ENCODE measurements around the gene MDC1. TPM values are rescaled to one million over a fixed set of nuclear protein-coding genes. Genes with fewer than 3 reads are reported as not detected.

Gene MDC1
- total RNA-seq, 2 experiments from 2014 or later: 50.5 to 56.8 TPM

GRCh38 chr6:30688569-30688968 lies 28.5 kb downstream of the MDC1 start:
- peak overlapping the region; percentile 99 for H3K4me3 ChIP-seq (ENCODE audit: low read length)
- H3K27ac ChIP-seq (ENCODE audit: low read depth in 1 of 2, low read length in 2 of 2): peak overlapping the region in 1 of 2 donors; percentile 98
- Mint-ChIP-seq H3K4me1 (ENCODE audit: low read depth) (peaks cover 48% of the 10 kb centered on the region), H3K4me3 (peak overlapping the region; percentile 98), H3K9me3 (no peaks in the 10 kb centered on the region), H3K27ac (peak overlapping the region; percentile 94), H3K36me3 (ENCODE audit: low read depth) (peaks cover 28% of the 10 kb centered on the region), H3K27me3 (no peaks in the 10 kb centered on the region)
- H3K27me3 ChIP-seq (ENCODE audit: control insufficient read depth in 1 of 2, insufficient read depth in 2 of 2, low read length in 2 of 2): no peaks in the 10 kb centered on the region
- no peaks in the 10 kb centered on the region for H3K36me3 ChIP-seq (ENCODE audit: insufficient read depth, low read length)
- peaks cover 43% of the 10 kb centered on the region for H3K4me1 ChIP-seq (ENCODE audit: insufficient read depth, low read length)
- ATAC-seq (ENCODE audit: poor library complexity): no peak
- H3K9me3 ChIP-seq (ENCODE audit: control insufficient read depth in 1 of 2, insufficient read depth in 1 of 2, low read length in 2 of 2): no peaks in the 10 kb centered on the region
- TF ChIP-seq CTCF (IDR thresholded peaks at IDR 0.05): no peak
- intact Hi-C loops (cut with DNase I, micrococcal nuclease): no loop called here
- POLR2A ChIA-PET: interaction anchor here (2.3 to 5.2 kb wide), 3 partner anchors 10 to 33 kb away, joined by 11 to 44 read pairs (median 21); partner anchors contain the start of genes MDC1 and TUBB
- peak in 2 of 14 experiments; percentile 18 to 36 for DNase-seq
- CTCF ChIA-PET: interaction anchor here (1.4 to 6.1 kb wide), 3 partner anchors 9 to 43 kb away, joined by 3 to 49 read pairs (median 28); partner anchors contain the start of gene DHX16

- peak overlapping the region; percentile 98 for H3K4me3 Mint-ChIP-seq
- no peak for TF ChIP-seq CTCF (IDR thresholded peaks at IDR 0.05)
- H3K9me3 ChIP-seq (ENCODE audit: control insufficient read depth in 1 of 2, insufficient read depth in 1 of 2, low read length in 2 of 2): no peaks in the 10 kb centered on the region
- H3K4me3 ChIP-seq (ENCODE audit: low read length): peak overlapping the region; percentile 99
- H3K27me3 Mint-ChIP-seq: no peaks in the 10 kb centered on the region
- H3K4me1 ChIP-seq (ENCODE audit: insufficient read depth, low read length): peaks cover 44% of the 10 kb centered on the region
- no peaks in the 10 kb centered on the region for H3K36me3 ChIP-seq (ENCODE audit: insufficient read depth, low read length)
- H3K27ac ChIP-seq (ENCODE audit: low read depth in 1 of 2, low read length in 2 of 2): peak overlapping the region; percentile 96 to 98
- no peaks in the 10 kb centered on the region for H3K27me3 ChIP-seq (ENCODE audit: control insufficient read depth in 1 of 2, insufficient read depth in 2 of 2, low read length in 2 of 2)
- CTCF ChIA-PET: interaction anchor here (0.9 to 6.1 kb wide), 4 partner anchors 9 to 43 kb away, joined by 3 to 49 read pairs (median 16); partner anchors contain the start of genes DHX16 and MDC1
- peaks cover 49% of the 10 kb centered on the region for H3K4me1 Mint-ChIP-seq (ENCODE audit: low read depth)
- DNase-seq (peak in 1 of 14 experiments; percentile 29), ATAC-seq (ENCODE audit: poor library complexity) (no peak)
- H3K36me3 Mint-ChIP-seq (ENCODE audit: low read depth): peaks cover 34% of the 10 kb centered on the region
- intact Hi-C loops (cut with DNase I, micrococcal nuclease): loop anchor here in 1 of 2 experiments (1.0 kb wide), 1 partner anchor 29 kb away; the partner anchor contains the start of gene MDC1
- peak overlapping the region; percentile 94 for H3K27ac Mint-ChIP-seq
- H3K9me3 Mint-ChIP-seq: no peaks in the 10 kb centered on the region
- POLR2A ChIA-PET: interaction anchor here (1.2 to 5.2 kb wide), 4 partner anchors 9 to 72 kb away, joined by 4 to 44 read pairs (median 16); partner anchors contain the start of genes MDC1 and TUBB
These were observed 29.2 kb downstream of the MDC1 start for GRCh38 chr6:30687659-30688431.

- peak; percentile 19 for ATAC-seq (ENCODE audit: poor library complexity)
- no peak for TF ChIP-seq CTCF (IDR thresholded peaks at IDR 0.05)
- peak overlapping the region; percentile 99 for H3K4me3 ChIP-seq (ENCODE audit: low read length)
- no peaks in the 10 kb centered on the region for H3K9me3 ChIP-seq (ENCODE audit: control insufficient read depth in 1 of 2, insufficient read depth in 1 of 2, low read length in 2 of 2)
- intact Hi-C loops (cut with DNase I, micrococcal nuclease): loop anchor here in 1 of 2 experiments (1.0 kb wide), 1 partner anchor 30 kb away; the partner anchor contains the start of gene MDC1
- no peaks in the 10 kb centered on the region for H3K9me3 Mint-ChIP-seq
- no peaks in the 10 kb centered on the region for H3K27me3 ChIP-seq (ENCODE audit: control insufficient read depth in 1 of 2, insufficient read depth in 2 of 2, low read length in 2 of 2)
- peak; percentile 44 to 84 (median 64) for DNase-seq
- no peaks in the 10 kb centered on the region for H3K27me3 Mint-ChIP-seq
- peak overlapping the region; percentile 96 to 98 for H3K27ac ChIP-seq (ENCODE audit: low read depth in 1 of 2, low read length in 2 of 2)
- ChIA-PET CTCF (interaction anchor here (0.9 to 6.1 kb wide), 3 partner anchors 8 to 44 kb away, joined by 4 to 49 read pairs (median 28); partner anchors contain the start of gene MDC1), POLR2A (interaction anchor here (1.2 to 5.2 kb wide), 4 partner anchors 8 to 72 kb away, joined by 4 to 44 read pairs (median 16); partner anchors contain the start of genes MDC1 and TUBB)
- peak overlapping the region; percentile 94 for H3K27ac Mint-ChIP-seq
- peak overlapping the region; percentile 98 for H3K4me3 Mint-ChIP-seq
- peaks cover 41% of the 10 kb centered on the region for H3K36me3 Mint-ChIP-seq (ENCODE audit: low read depth)
- H3K36me3 ChIP-seq (ENCODE audit: insufficient read depth, low read length): no peaks in the 10 kb centered on the region
- peaks cover 50% of the 10 kb centered on the region for H3K4me1 ChIP-seq (ENCODE audit: insufficient read depth, low read length)
- H3K4me1 Mint-ChIP-seq (ENCODE audit: low read depth): peaks cover 57% of the 10 kb centered on the region
These were observed 30.0 kb downstream of the MDC1 start for GRCh38 chr6:30686908-30687658.

All from CD4-positive, alpha-beta T cell (primary cell).